Right hindlimb (tissue), 1 donor: ENCODE results near the gene ARV1.
"Not testable (repeated sequence)": the region's sequence is repeated elsewhere in the genome, so short reads cannot be mapped to it uniquely, and the experiment has no call there.

ENCODE experiments used
- DNase-seq: peaks from one replicate; pipeline ENCODE4 v3.0.0-alpha.2; 2018

The ARV1 gene

GRCh38 chr1:230976825-230977747, 1.8 kb upstream of the ARV1 start:
- no peak for DNase-seq

GRCh38 chr1:230977761-230978490, 968 bp upstream of the ARV1 start:
- peak; percentile 30 for DNase-seq

- DNase-seq: no peak
These were observed 459 bp downstream of the ARV1 start for GRCh38 chr1:230979389-230979716.

- DNase-seq: no peak
These were observed 1.1 kb downstream of the ARV1 start for GRCh38 chr1:230979952-230980351.

GRCh38 chr1:230982696-230983095, 3.8 kb downstream of the ARV1 start:
- no peak for DNase-seq

- no peak for DNase-seq
These were observed 4.9 kb downstream of the ARV1 start for GRCh38 chr1:230983811-230984210.

GRCh38 chr1:230984622-230985515, 6.0 kb downstream of the ARV1 start:
- not testable (repeated sequence) for DNase-seq

- no peak for DNase-seq
These were observed 6.8 kb downstream of the ARV1 start for GRCh38 chr1:230985711-230986110.

- no peak for DNase-seq
These were observed 8.1 kb downstream of the ARV1 start for GRCh38 chr1:230986976-230987375.

- DNase-seq: no peak
These were observed 8.6 kb downstream of the ARV1 start for GRCh38 chr1:230987448-230987847.

- DNase-seq: no peak
These were observed 13.3 kb downstream of the ARV1 start for GRCh38 chr1:230992100-230992774.

GRCh38 chr1:230994860-230995259, 16.0 kb downstream of the ARV1 start:
- no peak for DNase-seq

- DNase-seq: no peak
These were observed 21.3 kb downstream of the ARV1 start for GRCh38 chr1:231000201-231000600.

- no peak for DNase-seq
These were observed 21.7 kb downstream of the ARV1 start for GRCh38 chr1:231000639-231001038.

GRCh38 chr1:231001892-231002291, 23.0 kb downstream of the ARV1 start:
- DNase-seq: no peak

- not testable (repeated sequence) for DNase-seq
These were observed 28.6 kb downstream of the ARV1 start for GRCh38 chr1:231007535-231007934.

- DNase-seq: no peak
These were observed 32.5 kb downstream of the ARV1 start for GRCh38 chr1:231011360-231011759.

- no peak for DNase-seq
These were observed 33.1 kb downstream of the ARV1 start for GRCh38 chr1:231011963-231012362.

GRCh38 chr1:231013391-231014015, 34.6 kb downstream of the ARV1 start:
- DNase-seq: no peak

- DNase-seq: no peak
These were observed 37.3 kb downstream of the ARV1 start for GRCh38 chr1:231016234-231016633.

- DNase-seq: no peak
These were observed 38.1 kb downstream of the ARV1 start for GRCh38 chr1:231016966-231017365.

- DNase-seq: no peak
These were observed 40.8 kb downstream of the ARV1 start for GRCh38 chr1:231019711-231020110.
